HepG2 (cell line): Measurements from ENCODE around the gene GDF2. TPM values are rescaled to one million over a fixed set of nuclear protein-coding genes. Genes with fewer than 3 reads are reported as not detected.

ENCODE experiments used
- ATAC-seq: fragments of 200-7000 bp; cut with Tn5 transposase; 3 replicates; pipeline ENCODE4 v1.9.1; 2020; ENCODE audit warnings: mild to moderate bottlenecking, moderate library complexity
- BruUV-seq: library from RNA; stranded (reverse); fragments of 400-500 nt; replicated peaks from 2 replicates; lab custom pipeline; 2021; lab: Mats Ljungman, UMichigan
- CTCF ChIA-PET: fragments of 300-600 bp; formaldehyde crosslinking; extraction: SDS; loops from one replicate; lab custom pipeline; 2021; ENCODE audit warnings: low total read pairs, inconsistent platforms, low intra/inter-chr PET ratio; lab: Yijun Ruan, JAX
- POLR2A ChIA-PET: fragments of 350-600 bp; sonication (Branson Sonifier 250); formaldehyde crosslinking; loops from one replicate; lab custom pipeline; 2020; ENCODE audit warnings: antibody characterized with exemption, inconsistent platforms; lab: Yijun Ruan, JAX
- DNase-seq: peaks from one replicate; pipeline ENCODE4 v3.0.0-alpha.2; 2015; ENCODE audit warnings: low spot score
- FAIRE-seq: peaks from 3 replicates; lab custom pipeline; 2011; peaks lifted over from hg19 to GRCh38; lab: Jason Lieb, UNC
- H2AFZ ChIP-seq: one replicate; pipeline ENCODE4 v1.6.1; 2011; ENCODE audit warnings: low read length, inconsistent platforms
- H3K27ac ChIP-seq: fragments of 300-600 bp; 3 replicates; pipeline ENCODE4 v1.8.0; 2011; ENCODE audit warnings: mixed run types, mild to moderate bottlenecking, mixed read lengths, low read length, inconsistent platforms; ENCODE audit not compliant: insufficient read depth; ENCODE audit errors: extremely low read length
- H3K27me3 ChIP-seq, 2 experiments: fragments of 200-600 bp in 1 of 2; 2 replicates in 1 of 2; 3 replicates in 1 of 2; pipeline versions ENCODE4 v1.6.0 to v1.8.0; 2011; ENCODE audit warnings: low read length in 2 of 2, mild to moderate bottlenecking in 2 of 2, moderate library complexity in 2 of 2, inconsistent platforms in 1 of 2; ENCODE audit not compliant: insufficient read depth in 2 of 2, control insufficient read depth in 1 of 2
- H3K36me3 ChIP-seq, 2 experiments: fragments of 200-600 bp in 1 of 2; replicated peaks in 1 of 2; 2 replicates in 1 of 2; 3 replicates in 1 of 2; pipeline versions ENCODE4 v1.5.1 to v1.8.0; 2011; ENCODE audit warnings: low read length in 2 of 2, inconsistent platforms in 1 of 2; ENCODE audit not compliant: insufficient read depth in 2 of 2, control insufficient read depth in 1 of 2
- H3K4me1 ChIP-seq: 2 replicates; pipeline ENCODE4 v1.5.1; 2012; ENCODE audit warnings: low read length, inconsistent platforms; ENCODE audit not compliant: insufficient read depth
- H3K4me2 ChIP-seq: 2 replicates; pipeline ENCODE4 v1.6.0; 2011; ENCODE audit warnings: low read depth, low read length, inconsistent platforms
- H3K4me3 ChIP-seq, 3 experiments: fragments of 200-600 bp in 1 of 3; sonication (generic), shearing (Covaris generic) in 1 of 3; replicated peaks in 1 of 3; 2 replicates each; pipeline ENCODE4 v1.5.1; 2011 to 2016; ENCODE audit warnings: low read length in 3 of 3, inconsistent platforms in 2 of 3, low read depth in 2 of 3, mild to moderate bottlenecking in 2 of 3, control low read depth in 1 of 3, mixed read lengths in 1 of 3; ENCODE audit not compliant: insufficient read depth in 1 of 3
- H3K79me2 ChIP-seq: one replicate; pipeline ENCODE4 v1.6.1; 2011; ENCODE audit warnings: low read length, inconsistent platforms; ENCODE audit not compliant: insufficient read depth
- H3K9ac ChIP-seq: 2 replicates; pipeline ENCODE4 v1.6.0; 2011; ENCODE audit warnings: mild to moderate bottlenecking, low read depth, low read length, inconsistent platforms; ENCODE audit not compliant: insufficient read depth
- H3K9me3 ChIP-seq: 2 replicates; pipeline ENCODE4 v1.5.1; 2012; ENCODE audit warnings: mild to moderate bottlenecking, low read length
- H4K20me1 ChIP-seq: 2 replicates; pipeline ENCODE4 v1.6.0; 2011; ENCODE audit warnings: inconsistent platforms, mild to moderate bottlenecking, low read length, moderate library complexity; ENCODE audit not compliant: insufficient read depth
- KMT2A ChIP-seq: sonication (generic); formaldehyde crosslinking; IDR thresholded peaks from 2 replicates; pipeline ENCODE4 v1.4.0; 2020; ENCODE audit warnings: missing genetic modification reagents
- SMC3 ChIP-seq: IDR thresholded peaks from 2 replicates; pipeline ENCODE4 v1.6.1; 2011; ENCODE audit warnings: low read length, improper control_type of control experiment
- WGBS: methylation state at CpG from one replicate; pipeline ENCODE4 v1.1.6; 2017; ENCODE audit warnings: low lambda C conversion rate; 5-methylcytosine and 5-hydroxymethylcytosine counted together
- in situ Hi-C: cut with HindIII; loops from 2 replicates; pipeline ENCODE4 v1.10.0; 2017; ENCODE audit warnings: low pct_unique_long_range_greater_than_20kb; ENCODE audit not compliant: extremely low pct_ligation_motif_present
- intact Hi-C: fragments of 100-400 bp; cut with micrococcal nuclease; formaldehyde crosslinking; loops from one replicate; pipeline ENCODE4 v1.10.0; 2022; ENCODE audit not compliant: unreplicated experiment
- polyA plus RNA-seq, 8 experiments: library from polyadenylated mRNA; depleted of rRNA in 3 of 8; stranded (reverse) in 7 of 8; unstranded in 1 of 8; fragments of >200 nt; fragmentation: Illumina TruSeq in 4 of 8; extraction: Trizol in 4 of 8; gene quantifications; 2 replicates each; pipeline versions ENCODE4 v1.2.1 to v1.2.3, GENCODE V29; 2011 to 2016; ENCODE audit warnings: low read depth in 4 of 8, missing spikeins in 1 of 8, mixed read lengths in 1 of 8; ENCODE audit not compliant: insufficient read depth in 1 of 8
- total RNA-seq, 5 experiments: library from RNA; depleted of rRNA; stranded (reverse); fragments of >200 nt; fragmentation: Illumina TruSeq; extraction: Trizol; gene quantifications; 2 replicates each; pipeline ENCODE4 v1.2.3, GENCODE V29; 2016; ENCODE audit warnings: low read depth in 1 of 5
- TF ChIP-seq, protein P1 (sequence below): sonication (generic); formaldehyde crosslinking; IDR thresholded peaks from 2 replicates; pipeline ENCODE4 v1.4.0; 2020; ENCODE audit warnings: missing genetic modification reagents
- TF ChIP-seq, protein P2 (sequence below): sonication (generic); formaldehyde crosslinking; IDR thresholded peaks from 2 replicates; pipeline ENCODE4 v1.4.0; 2020; ENCODE audit warnings: missing genetic modification reagents

The GDF2 gene
- total and polyA plus RNA-seq, 2 of the 13 experiments (the other 11 are each of a cell fraction or from before 2014, with no cell fraction given): not detected

DNA sequence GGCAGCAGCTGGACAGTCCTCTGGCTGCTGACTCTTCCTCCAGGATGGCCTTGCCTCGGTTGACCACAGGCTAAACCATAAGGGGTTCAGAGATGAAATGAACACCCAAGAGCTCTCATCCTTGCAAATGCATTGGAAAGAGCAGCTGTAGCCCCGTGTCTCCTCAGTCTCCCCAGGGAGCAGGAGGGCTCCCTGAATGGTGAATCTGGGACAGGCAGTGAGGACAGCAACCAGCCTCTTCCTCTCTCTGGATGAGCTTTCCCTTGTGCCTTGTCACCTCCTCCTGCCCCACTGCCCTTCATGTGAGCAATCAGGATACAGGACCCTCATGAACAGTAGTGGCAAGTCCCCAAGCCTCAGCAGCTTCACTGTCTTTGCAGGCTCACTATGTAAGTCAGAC, 46.2 kb upstream of the GDF2 start:
- Histone ChIP-seq H3K36me3 (no peaks in the 10 kb centered on the region), H3K4me3 (no peak overlapping the region), H2AFZ (no peak overlapping the region), H3K9ac (no peak overlapping the region), H3K79me2 (no peaks in the 10 kb centered on the region), H3K27me3 (no peaks in the 10 kb centered on the region; a peak in 3 of 5 replicates), H4K20me1 (no peaks in the 10 kb centered on the region), H3K4me2 (no peak overlapping the region), H3K27ac (no peak overlapping the region), H3K4me1 (no peaks in the 10 kb centered on the region), H3K9me3 (no peaks in the 10 kb centered on the region)
- no peak for ATAC-seq
- no peak for DNase-seq
- BruUV-seq: no TSS peak
- intact Hi-C loops (no loop called here), in situ Hi-C loops (no loop called here)
- FAIRE-seq: no peak
- CTCF ChIA-PET: no interaction called here
- POLR2A ChIA-PET: no interaction called here
- 10% methylated on average over 2 of the region's 2 CpGs for WGBS
- TF ChIP-seq KMT2A (no peak), SMC3 (no peak)
- TF ChIP-seq, protein P1, sequence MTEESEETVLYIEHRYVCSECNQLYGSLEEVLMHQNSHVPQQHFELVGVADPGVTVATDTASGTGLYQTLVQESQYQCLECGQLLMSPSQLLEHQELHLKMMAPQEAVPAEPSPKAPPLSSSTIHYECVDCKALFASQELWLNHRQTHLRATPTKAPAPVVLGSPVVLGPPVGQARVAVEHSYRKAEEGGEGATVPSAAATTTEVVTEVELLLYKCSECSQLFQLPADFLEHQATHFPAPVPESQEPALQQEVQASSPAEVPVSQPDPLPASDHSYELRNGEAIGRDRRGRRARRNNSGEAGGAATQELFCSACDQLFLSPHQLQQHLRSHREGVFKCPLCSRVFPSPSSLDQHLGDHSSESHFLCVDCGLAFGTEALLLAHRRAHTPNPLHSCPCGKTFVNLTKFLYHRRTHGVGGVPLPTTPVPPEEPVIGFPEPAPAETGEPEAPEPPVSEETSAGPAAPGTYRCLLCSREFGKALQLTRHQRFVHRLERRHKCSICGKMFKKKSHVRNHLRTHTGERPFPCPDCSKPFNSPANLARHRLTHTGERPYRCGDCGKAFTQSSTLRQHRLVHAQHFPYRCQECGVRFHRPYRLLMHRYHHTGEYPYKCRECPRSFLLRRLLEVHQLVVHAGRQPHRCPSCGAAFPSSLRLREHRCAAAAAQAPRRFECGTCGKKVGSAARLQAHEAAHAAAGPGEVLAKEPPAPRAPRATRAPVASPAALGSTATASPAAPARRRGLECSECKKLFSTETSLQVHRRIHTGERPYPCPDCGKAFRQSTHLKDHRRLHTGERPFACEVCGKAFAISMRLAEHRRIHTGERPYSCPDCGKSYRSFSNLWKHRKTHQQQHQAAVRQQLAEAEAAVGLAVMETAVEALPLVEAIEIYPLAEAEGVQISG: no peak
- TF ChIP-seq, protein P2, sequence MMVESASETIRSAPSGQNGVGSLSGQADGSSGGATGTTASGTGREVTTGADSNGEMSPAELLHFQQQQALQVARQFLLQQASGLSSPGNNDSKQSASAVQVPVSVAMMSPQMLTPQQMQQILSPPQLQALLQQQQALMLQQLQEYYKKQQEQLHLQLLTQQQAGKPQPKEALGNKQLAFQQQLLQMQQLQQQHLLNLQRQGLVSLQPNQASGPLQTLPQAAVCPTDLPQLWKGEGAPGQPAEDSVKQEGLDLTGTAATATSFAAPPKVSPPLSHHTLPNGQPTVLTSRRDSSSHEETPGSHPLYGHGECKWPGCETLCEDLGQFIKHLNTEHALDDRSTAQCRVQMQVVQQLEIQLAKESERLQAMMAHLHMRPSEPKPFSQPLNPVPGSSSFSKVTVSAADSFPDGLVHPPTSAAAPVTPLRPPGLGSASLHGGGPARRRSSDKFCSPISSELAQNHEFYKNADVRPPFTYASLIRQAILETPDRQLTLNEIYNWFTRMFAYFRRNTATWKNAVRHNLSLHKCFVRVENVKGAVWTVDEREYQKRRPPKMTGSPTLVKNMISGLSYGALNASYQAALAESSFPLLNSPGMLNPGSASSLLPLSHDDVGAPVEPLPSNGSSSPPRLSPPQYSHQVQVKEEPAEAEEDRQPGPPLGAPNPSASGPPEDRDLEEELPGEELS (CRISPR knock-in tag): no peak
